GM21381 (cell line): ENCODE results near the gene TCFL5.

Experiments
- ATAC-seq: cut with Tn5 transposase; IDR thresholded peaks from one replicate; pipeline ENCODE4 v1.9.1; 2021; ENCODE audit warnings: mild to moderate bottlenecking, moderate library complexity; ENCODE audit not compliant: unreplicated experiment

The TCFL5 gene

DNA sequence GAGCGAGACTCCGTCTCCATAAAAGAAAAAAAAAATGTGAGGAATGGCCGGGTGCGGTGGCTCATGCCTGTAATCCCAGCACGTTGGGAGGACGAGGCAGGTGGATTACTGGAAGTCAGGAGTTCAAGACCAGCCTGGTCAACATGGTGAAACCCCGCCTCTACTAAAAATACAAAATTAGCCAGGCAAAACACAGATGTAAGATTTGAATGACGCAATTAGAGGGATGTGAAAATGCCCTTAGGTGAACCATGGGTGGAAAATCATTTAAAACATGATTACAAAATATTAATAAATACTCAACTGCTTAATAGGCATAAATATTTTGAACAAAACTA, 23.9 kb downstream of the TCFL5 start:
- no peak for ATAC-seq

DNA sequence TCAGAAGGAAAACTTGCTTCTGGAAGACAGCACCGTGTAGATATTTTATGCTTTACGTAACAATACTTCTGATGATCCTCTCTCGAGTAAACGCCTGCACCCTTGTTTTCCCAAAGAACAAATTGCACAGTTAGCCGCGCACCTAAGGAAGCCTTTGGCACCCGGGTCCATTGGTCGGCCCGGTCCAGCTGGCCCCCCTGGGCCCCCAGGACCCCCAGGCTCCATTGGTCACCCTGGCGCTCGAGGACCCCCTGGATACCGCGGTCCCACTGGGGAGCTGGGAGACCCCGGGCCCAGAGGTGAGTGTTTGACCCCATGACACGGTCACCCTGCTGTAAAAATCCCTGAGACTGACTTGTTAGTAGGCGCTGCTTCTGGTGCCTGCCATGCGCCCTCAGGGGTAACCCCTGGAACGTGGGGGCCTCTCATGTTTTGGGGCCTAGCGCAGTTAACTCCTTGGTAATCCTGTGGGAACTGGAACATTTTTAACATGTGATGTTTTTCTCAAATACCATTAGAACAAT, 24.6 kb downstream of the TCFL5 start:
- no peak for ATAC-seq

DNA sequence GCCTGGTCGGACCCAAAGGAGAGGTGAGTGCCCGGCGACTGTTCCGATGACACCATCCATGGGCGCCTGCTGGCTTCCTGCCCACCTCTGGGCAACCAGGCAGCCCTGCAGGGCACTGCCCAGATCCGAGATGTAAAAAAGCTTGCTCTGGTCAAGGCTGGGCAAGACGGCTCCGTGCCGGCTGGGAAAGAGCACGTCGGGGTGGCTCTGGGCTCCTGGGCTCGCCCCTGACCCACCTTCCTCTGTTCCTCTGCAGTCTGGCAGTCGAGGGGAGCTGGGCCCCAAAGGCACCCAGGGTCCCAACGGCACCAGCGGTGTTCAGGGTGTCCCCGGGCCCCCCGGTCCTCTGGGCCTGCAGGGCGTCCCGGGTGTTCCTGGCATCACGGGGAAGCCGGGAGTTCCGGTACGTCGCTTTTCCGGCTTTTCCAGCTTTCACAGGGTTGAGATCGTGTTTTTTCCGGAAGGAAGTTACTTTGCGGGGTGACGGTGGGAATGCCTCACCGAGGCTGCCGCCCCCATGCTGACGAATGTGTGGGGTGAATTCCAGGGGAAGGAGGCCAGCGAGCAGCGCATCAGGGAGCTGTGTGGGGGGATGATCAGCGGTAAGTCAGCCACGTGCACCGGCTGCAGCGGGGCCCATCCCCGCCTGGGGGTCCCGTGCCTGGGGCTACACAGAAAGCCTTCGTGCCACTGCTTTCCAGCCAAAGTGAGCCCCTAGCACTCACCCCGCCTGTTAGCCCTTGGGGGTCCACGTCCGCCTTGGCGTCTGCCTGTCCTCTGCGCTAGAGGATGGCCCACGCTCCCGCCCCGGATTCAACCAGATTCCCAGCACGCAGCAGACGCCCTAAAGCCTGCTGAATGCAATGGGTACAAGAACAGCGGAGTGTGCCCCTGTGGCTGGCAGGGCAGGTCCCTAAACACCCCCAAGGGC, 25.4 kb downstream of the TCFL5 start:
- ATAC-seq = no peak

DNA sequence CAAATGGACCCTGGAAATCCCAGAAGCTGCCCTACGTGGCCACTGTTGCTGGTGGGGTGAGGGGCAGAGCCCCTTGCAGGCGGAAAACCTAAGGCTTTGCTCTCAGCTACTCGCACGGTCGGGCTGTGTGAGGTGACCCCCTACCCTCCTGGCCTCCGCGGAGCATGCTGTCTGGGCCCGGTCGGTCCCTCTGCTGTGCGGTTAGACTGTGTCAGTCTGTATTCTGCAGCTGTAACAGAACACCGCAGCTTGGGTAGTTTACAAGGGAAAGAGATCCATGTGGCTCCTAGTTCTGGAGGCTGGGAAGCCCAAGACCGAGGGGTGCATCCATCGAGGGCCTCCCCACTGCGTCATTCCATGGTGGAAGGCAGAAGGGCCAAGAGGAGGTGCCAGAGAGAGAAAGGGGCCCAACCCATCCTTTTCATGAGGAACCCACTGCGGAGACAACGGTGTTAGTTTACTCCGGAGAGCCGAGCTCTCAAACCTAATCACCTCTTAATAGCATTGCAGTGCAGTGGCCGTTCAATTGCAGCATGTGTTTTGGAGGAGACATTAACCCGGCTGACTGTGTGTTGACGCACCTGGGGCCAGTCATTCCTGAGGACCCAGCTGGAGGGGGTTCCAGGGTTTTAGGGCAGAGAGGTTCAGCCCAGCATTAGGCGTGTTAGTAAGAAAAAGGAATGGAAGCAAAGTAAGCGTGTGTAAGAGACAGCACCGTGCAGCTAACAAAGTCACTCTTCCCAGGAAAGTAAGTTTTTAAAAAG, 26.5 kb downstream of the TCFL5 start:
- ATAC-seq = no peak

DNA sequence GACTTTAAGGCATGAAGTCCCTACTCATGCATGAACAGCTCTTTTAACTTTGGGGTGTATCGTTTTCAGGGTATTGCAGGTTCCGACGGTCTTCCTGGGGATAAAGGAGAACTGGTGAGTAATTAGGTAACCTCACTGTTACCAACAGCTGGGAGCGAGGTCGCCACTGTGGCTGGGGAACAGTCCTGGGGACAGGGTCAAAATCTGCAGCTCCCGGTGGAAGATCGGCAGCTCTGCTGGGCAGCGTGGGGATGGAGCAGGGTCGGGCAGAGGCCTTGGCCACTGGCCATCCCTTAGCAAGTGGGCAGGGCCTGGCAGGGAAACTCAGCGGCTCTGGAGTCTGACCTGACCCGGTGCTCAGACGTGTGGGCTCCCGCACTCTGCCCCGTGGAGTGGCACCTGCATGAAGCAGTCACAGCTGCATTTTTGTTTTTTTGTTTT, 28.7 kb downstream of the TCFL5 start:
- no peak for ATAC-seq

DNA sequence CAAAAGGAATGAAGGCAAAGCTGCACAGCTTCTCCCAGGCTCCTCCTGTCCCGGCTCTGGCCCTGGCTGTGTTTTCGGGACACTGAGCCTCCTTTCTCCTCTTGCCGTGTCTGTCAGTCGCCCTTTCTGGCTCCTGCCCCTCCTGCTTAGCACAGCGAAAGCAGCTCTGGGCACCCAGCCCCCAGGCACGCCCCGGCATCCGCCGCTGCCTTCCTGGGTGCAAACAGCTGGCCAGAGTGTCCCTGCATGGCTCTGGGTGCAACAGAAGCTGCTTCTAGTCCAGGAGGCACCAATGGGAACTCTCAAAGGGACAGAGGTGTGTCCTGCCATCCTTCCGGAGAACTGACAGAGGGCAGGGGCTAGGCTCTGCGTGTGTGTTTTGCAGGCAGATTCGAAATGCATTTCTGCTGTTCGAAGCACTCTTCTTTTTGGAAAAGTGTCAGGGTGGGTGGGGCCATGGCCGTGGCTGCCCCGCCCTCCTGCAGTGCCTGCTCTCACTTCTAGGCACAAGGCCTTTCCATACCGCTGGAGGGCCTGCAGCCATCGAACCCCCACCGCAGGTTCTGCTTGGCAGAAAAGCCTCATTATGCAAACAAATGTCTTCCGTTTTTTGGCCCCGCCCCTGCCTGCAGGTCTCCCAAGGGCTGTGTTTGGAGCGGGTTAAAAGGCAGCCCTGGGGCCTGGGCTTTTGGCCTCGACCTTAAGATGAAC, 29.3 kb downstream of the TCFL5 start:
- no peak for ATAC-seq

DNA sequence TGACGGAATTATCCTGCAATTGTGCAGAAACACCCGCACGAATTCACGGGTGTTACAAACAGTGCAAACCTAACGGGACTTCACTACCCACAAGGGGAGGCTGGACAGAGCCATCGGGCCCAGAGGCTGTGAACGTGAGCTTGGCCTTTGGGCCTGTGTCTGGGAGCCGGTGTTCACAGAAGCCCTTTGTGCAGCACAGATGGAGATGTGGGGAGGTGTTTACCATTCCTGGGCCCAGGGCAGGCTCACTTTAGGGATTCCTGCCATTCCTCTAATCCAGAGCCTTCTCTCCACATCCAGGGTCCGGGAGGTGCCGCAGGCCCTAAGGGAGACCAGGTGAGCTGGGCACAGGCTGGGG, 29.8 kb downstream of the TCFL5 start:
- ATAC-seq = no peak

DNA sequence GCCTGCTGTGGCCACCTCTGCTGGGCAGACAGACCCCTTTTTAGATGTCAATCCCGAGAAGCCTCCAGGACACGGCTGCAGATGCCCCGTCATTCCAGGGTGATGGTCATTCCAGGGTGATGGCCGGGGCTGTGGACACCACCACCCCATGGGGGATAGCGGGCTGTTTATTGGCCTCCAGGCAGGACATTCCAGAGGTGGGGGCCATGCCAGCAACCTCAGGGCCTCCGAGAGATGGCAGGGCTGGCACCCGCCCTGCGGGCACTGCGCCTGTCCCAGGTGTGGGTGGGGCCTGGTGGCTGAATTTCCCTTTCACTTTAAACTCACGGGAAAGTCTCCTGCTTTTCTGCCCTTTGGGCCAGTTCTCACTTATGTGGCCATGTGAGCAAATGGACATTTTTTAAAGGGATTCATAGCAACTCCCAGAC, 30.2 kb downstream of the TCFL5 start:
- no peak for ATAC-seq

DNA sequence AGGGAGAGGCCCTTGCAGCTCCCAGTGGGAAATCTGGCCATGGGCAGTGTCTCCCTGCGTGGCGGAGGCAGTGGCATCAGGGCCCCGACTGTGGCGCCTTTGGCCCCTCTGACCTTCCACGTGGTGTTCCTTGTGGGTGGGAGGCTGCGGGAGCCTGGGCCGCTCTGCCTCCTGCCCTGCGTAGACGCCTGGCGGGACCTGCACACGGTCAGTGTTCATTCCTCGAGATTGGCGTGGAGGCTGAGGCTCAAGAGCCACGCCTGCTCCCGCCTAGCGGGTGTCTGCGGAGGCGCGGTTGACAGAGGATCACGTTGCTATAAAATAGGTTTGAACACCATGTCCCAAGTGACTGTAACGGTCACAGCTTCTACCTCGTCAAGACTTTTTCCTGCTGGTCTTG, 30.8 kb downstream of the TCFL5 start:
- no peak for ATAC-seq

DNA sequence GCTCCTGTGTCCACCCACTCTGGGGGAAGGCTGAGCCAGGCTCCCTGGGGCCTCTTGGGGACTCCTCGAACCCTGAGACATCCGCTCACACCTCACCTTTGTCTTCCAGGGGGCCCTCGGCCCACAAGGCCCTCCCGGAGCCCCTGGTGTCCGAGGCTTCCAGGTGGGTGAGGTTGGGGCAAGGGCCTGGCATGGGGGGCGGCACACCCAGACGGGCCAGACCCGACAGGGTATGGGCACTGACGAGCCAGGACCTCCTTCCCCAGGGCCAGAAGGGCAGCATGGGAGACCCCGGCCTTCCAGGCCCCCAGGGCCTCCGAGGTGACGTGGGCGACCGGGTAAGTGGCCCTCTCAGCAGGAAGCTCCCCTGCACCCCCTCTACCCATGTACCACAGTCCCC, 31.4 kb downstream of the TCFL5 start:
- ATAC-seq = no peak

DNA sequence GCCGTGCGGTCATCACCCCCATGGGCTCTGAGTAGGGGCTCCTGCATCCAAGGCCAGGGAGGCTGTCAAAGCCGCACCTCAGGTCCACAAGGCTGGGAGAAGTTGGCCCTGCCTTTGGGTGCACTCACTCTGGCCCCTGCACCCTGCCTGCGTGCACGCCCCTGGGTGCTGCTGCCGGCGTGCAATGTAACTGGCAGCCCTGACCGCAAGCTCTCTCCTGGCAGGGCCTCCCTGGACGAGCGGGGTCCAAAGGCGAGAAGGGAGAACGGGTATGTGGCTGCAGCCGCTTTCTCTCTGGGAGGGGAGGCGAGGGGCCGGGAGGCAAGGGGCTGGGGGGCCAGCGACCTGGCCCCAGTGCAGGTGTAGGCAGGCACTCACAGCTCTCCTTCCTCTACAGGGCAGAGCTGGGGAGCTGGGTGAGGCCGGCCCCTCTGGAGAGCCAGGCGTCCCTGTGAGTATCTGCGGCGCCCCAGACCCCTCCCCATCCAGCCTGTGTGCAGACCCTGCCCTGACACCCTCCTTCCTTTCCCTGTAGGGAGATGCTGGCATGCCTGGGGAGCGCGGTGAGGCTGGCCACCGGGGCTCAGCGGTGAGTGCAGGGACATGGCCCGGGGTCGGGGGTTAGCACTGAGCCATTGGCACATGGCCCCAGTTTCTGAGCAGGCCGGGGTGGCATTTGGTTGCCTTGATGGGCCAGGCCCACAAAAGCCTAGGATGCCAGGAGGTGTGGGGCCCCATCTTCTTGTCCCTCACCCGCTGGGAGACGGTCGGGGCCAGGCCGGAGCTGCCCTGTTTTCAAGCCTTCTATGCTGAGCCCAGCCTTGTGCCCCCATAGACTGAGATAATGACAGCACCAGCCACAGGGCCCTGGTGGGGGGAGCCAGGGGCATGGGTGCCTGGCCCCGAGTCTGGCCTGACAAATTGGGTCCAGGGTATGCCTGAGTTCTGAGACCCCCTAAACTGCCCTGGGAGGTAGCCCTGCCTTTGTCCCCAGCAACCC, 32.1 kb downstream of the TCFL5 start:
- ATAC-seq = no peak

DNA sequence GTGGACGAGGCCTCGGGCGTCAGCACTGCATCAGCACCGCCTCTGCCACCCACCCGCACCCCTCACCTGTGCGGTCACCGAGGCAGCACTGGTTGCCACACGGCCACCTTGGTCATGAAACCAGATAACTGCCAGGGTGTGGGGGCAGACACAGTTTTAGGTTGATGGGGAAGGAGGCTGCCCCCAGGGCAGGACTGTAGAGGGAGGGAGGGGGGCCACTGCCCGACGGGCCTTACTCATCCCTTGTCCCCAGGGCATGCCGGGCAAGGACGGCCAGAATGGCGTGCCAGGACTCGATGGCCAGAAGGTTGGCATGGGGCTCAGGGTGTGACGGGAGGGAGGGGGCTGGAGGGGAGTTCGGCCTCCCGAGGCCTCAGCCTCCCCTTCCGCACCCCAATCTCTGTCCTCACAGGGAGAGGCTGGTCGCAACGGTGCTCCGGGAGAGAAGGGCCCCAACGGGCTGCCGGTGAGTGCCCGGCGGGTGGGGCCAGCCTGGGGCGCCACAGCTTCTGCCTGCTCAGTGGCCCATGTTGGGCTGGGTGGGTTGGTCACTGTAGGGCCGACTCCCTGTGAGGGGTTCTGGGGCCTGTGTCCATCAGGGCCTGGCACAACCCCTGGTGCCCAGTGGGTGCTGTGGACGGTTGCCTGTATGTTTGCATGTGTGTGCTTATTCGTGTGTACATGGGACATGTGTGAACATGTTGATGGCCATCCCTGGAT, 33.0 kb downstream of the TCFL5 start:
- ATAC-seq = no peak

DNA sequence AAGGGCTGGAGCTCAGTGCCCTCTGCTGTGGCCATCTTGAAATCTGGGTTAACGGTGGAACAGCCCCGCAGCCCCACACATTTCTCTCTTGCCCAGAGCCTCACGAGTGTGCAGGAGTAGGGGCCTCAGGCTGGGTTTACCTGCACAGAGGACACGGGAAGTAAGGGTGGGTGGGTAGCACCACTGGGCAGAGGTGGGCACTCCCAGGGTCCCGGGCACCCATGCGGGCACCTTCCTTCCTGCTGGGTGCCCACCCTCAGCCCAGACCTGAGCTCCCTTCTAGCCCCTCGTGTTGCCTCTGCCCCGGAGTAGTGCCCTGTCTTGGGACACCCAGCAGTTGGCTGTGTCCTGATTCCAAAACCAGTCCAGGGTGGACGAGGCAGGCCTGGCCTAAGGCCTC, 33.6 kb downstream of the TCFL5 start:
- ATAC-seq = no peak

DNA sequence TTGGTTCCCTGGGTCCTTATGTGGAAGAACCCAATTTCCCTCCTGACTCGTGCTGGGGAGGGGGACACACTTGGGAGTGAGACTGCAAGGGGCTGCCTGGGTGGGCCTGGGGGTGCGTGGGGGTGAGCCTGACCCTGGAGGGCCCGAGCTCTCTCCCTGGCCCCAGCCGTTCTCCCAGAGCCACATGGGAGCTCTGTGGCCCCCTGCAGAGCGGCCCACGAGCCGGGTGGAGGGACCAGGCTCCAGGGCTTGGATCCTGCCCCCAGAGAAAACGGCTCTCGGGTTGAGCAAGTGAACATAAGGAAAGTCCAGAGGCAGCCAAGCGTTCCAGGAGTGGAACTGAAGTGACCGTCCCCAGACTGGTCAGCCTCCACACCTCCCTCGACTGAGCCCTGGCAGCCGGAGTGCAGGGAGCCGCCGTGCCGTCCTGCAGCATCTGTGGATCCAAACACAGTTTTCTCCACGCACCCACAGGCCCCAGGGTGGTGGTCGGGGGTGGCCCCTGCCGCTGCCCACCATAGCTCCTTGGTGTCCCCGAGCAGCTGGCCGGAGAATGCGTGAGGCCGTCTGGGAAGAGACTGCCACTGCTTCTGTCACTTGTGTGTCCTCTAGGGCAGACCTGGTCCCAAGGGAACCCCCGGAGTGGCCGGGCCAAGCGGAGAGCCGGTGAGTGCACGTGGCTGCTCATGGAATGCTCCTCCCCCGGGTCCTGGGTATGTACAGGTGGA, 34.1 kb downstream of the TCFL5 start:
- no peak for ATAC-seq

DNA sequence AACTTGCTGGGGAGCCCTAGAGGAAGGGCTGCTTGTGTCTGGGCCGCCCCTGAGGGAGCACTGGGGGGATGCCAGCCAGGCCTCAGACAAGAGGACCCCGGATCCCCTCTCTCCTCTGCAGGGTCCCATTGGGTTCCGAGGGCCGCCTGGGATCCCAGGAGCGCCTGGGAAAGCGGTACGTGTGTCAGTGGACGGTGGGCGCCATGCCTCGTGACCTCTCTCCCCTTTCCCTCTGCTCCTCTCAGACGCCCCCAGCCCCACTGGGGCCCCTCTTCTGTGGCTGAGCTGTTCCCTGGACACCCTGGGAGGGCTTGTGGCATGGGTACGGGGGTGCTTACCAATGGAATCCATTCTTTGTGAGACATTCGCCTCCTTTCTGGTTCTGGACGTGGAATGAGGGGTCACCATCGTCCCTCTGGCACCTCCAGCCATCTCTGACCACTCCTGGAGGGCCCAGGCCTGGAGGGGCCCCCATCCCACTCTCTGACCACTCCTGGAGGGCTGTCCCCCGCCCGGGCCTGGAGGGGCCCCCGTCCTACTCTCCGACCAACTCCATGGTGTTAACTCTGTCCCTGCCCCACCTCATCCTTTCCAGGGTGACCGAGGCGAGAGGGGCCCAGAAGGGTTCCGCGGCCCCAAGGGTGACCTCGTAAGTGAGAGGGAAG, 34.8 kb downstream of the TCFL5 start:
- no peak for ATAC-seq

DNA sequence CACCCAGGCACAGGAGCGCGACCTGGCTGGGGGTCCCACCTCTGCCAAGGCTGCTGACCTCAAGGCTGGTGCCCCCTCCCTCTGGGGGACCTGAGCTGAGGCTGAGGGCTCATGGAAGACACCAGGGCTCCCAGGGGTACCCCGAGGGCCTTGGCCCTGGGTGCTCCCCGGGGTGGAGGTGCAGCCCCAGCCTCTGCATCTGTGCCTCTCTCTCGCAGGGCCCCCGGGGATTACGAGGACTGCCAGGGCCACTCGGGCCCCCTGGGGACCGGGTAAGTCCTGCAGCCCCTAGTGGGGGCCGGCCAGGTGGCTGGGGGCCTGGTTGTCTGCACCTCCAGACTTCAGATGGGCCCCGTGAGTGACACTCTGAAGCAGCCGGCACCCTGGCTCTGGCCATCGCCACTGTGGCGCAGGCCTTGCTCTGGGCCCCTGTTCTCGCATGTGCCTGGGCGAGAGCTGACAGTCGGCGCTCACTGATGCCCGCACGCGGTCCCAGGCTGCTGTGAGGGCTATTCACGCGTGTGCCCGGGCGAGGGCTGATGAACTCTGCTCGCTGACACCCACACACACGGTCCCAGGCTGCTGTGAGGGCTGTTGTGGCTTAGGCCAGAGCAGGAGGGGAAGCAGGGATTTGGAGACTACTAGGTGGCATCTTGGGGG, 35.5 kb downstream of the TCFL5 start:
- ATAC-seq = no peak

DNA sequence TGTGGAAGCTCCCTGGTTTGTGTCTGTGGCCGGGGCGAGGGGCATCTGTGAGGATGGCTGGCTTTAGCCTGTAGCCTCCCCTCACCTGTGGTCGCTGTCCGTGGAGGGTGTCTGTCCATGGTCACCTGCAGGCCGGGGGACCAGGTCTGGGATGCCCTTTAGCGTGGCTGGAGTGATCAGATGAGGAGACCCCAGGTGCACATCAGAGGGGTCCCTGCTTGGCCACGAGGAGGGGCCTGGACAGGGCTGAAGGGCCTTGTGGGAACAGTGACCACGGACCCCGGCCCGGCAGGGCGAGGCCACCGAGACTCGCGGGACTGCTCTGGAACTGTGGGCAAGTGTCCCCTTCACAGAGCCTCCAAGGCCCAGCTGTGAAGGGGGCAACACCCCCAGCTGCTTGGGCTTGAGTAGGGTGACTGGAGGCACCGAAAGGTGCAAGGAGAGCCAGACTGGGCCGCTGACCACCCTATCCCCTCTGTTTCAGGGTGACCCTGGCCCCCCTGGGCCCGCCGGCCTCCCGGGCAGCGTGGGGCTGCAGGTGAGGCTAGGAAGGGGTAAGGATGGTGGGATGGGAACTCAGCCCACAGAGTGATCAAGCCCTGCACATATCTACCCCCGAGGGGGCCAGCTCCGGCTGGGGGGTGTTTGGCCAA, 36.2 kb downstream of the TCFL5 start:
- no peak for ATAC-seq
